HUES48 (cell line): Measurements from ENCODE around the gene NPHP1.
"Not testable (repeated sequence)": the region's sequence is repeated elsewhere in the genome, so short reads cannot be mapped to it uniquely, and the experiment has no call there.

Experiments used
- H3K27ac ChIP-seq: one replicate; pipeline ENCODE4 v1.7.0; 2013; ENCODE audit warnings: low read depth, low read length, inconsistent platforms
- H3K27me3 ChIP-seq: 2 replicates; pipeline ENCODE4 v1.6.1; 2013; ENCODE audit warnings: mild to moderate bottlenecking, low read length; ENCODE audit not compliant: control insufficient read depth, insufficient read depth
- H3K36me3 ChIP-seq: 2 replicates; pipeline ENCODE4 v1.6.1; 2013; ENCODE audit warnings: low read length; ENCODE audit not compliant: control insufficient read depth, insufficient read depth
- H3K4me1 ChIP-seq: 2 replicates; pipeline ENCODE4 v1.6.1; 2013; ENCODE audit warnings: mild to moderate bottlenecking, low read length; ENCODE audit not compliant: control insufficient read depth, insufficient read depth
- H3K4me3 ChIP-seq: 2 replicates; pipeline ENCODE4 v1.5.1; 2013; ENCODE audit warnings: mild to moderate bottlenecking, low read depth, low read length
- H3K9ac ChIP-seq: 2 replicates; pipeline ENCODE4 v1.6.1; 2013; ENCODE audit warnings: mild to moderate bottlenecking, low read depth, low read length, moderate library complexity
- H3K9me3 ChIP-seq: 2 replicates; pipeline ENCODE4 v1.6.1; 2013; ENCODE audit warnings: low read length; ENCODE audit not compliant: control insufficient read depth, insufficient read depth

The NPHP1 gene

DNA sequence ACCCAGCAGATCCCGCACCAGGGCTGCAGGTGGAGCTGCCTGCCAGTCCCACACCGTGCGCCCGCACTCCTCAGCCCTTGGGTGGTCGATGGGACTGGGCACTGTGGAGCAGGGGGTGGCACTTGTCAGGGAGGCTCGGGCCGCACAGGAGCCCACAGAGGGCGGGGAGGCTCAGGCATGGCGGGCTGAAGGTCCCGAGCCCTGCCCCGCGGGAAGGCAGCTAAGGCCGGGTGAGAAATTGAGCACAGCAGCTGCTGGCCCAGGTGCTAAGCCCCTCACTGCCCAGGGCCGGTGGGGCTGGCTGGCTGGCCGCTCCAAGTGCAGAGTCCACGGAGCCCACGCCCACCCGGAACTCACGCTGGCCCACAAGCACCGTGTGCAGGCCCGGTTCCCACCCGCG, 14.6 kb downstream of the NPHP1 start:
- not testable (repeated sequence) for H3K9ac ChIP-seq, H3K9me3 ChIP-seq, H3K27ac ChIP-seq, H3K36me3 ChIP-seq, H3K4me1 ChIP-seq, H3K27me3 ChIP-seq, H3K4me3 ChIP-seq

DNA sequence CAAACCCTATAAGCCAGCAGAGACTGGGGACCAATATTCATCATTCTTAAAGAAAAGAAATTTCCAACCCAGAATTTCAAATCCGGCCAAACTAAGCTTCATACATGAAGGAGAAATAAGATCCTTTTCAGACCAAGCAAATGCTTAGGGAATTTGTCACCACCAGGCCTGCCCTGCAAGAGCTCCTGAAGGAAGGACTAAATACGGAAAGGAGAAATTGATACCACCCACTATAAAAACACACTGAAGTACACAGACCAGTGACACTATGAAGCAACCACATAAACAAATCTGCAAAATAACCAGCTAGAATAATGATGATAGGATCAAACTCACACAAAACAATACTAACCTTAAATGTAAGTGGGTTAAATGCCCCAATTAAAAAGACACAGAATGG, 22.4 kb downstream of the NPHP1 start:
- Histone ChIP-seq H3K4me3 (no peak overlapping the region), H3K4me1 (no peaks in the 10 kb centered on the region), H3K9ac (no peak overlapping the region), H3K27me3 (no peaks in the 10 kb centered on the region), H3K36me3 (no peaks in the 10 kb centered on the region), H3K9me3 (peaks cover 19% of the 10 kb centered on the region; the same call in 1 of the 2 replicates), H3K27ac (no peak overlapping the region)

DNA sequence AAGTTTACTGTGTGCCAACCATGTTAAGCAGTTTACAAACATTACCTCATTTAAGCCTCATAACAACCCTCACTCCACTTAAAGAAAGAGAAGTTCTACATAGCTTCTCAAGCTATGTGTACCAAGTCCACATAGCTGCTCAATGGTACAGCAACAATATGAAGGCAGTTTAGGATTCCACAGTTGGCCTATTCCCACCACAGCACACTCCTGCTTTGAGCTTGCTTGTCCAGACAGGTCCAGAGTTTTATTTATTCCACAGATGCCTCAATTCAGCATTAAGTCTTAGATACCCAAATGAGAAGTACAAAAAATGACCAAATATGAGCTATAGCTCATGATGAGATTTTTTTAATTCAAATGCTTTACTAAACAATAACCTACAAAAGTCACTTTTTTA, 24.8 kb downstream of the NPHP1 start:
- no peaks in the 10 kb centered on the region for H3K4me1 ChIP-seq
- H3K4me3 ChIP-seq = no peak overlapping the region
- H3K9me3 ChIP-seq = peaks cover 19% of the 10 kb centered on the region; the same call in 1 of the 2 replicates
- no peak overlapping the region for H3K27ac ChIP-seq
- H3K9ac ChIP-seq = no peak overlapping the region
- no peaks in the 10 kb centered on the region for H3K36me3 ChIP-seq
- H3K27me3 ChIP-seq = no peaks in the 10 kb centered on the region

DNA sequence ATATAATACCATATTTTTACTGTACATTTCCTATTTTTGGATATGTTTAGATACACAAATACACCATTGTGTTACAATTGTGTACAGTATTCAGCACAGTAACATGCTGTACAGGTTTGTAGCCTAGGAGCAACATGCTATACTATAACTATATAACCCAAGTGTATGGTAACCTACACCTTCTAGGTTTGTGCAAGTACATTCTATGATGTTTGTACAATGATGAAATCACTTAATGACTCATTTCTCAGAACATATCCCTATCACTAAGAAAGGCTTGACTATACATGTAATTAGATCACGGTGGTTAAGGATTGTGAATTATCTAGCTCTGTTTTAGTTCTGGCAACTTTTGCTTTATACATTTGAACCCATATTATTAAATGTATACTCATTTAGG, 31.3 kb downstream of the NPHP1 start:
- Histone ChIP-seq H3K4me3 (no peak overlapping the region), H3K27me3 (no peaks in the 10 kb centered on the region), H3K36me3 (no peaks in the 10 kb centered on the region), H3K4me1 (no peaks in the 10 kb centered on the region), H3K27ac (no peak overlapping the region), H3K9ac (no peak overlapping the region), H3K9me3 (no peaks in the 10 kb centered on the region)

DNA sequence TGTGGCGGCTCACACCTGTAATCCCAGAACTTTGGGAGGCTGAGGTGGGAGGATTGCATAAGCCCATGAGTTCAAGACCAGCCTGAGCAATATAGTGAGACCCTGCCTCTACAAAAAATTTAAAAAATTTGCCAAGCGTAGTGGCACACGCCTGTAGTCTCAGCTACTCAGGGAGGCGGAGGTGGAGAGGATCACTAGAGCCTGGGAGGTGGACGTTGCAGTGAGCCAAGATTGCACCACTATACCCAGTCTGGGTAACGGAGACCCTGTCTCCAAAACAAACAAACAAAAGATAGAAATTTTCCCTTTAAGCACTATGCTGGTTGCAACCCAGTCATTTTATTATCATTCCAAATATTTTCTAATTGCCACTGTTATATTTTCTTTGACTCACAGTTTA, 32.3 kb downstream of the NPHP1 start:
- Histone ChIP-seq H3K36me3 (no peaks in the 10 kb centered on the region), H3K27me3 (no peaks in the 10 kb centered on the region), H3K9ac (no peak overlapping the region), H3K4me1 (peaks cover 10% of the 10 kb centered on the region), H3K9me3 (no peaks in the 10 kb centered on the region), H3K4me3 (no peak overlapping the region), H3K27ac (no peak overlapping the region)

DNA sequence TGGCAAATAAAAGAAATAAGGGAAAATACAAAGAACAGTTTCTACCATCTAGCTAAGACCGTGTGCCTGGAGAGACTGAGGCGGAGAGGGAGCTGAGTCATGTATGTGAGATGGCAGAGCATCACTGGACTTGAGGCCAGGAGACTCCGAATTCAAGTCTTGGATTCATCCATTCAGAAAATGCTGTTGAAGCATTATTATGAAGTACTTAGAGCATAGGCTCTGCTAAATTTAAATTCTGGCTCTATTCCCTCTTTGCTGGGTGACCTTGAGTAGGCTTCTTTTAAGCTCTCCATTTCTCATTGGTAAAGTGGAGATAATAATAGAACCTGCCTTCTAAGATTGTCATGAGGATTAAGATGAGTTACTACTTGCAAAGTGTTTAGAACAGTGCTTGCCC, 34.7 kb downstream of the NPHP1 start:
- H3K9ac ChIP-seq = no peak overlapping the region
- peaks cover 25% of the 10 kb centered on the region for H3K4me1 ChIP-seq
- H3K27ac ChIP-seq = no peak overlapping the region
- H3K9me3 ChIP-seq = no peaks in the 10 kb centered on the region
- H3K36me3 ChIP-seq = no peaks in the 10 kb centered on the region
- no peaks in the 10 kb centered on the region for H3K27me3 ChIP-seq
- no peak overlapping the region for H3K4me3 ChIP-seq

DNA sequence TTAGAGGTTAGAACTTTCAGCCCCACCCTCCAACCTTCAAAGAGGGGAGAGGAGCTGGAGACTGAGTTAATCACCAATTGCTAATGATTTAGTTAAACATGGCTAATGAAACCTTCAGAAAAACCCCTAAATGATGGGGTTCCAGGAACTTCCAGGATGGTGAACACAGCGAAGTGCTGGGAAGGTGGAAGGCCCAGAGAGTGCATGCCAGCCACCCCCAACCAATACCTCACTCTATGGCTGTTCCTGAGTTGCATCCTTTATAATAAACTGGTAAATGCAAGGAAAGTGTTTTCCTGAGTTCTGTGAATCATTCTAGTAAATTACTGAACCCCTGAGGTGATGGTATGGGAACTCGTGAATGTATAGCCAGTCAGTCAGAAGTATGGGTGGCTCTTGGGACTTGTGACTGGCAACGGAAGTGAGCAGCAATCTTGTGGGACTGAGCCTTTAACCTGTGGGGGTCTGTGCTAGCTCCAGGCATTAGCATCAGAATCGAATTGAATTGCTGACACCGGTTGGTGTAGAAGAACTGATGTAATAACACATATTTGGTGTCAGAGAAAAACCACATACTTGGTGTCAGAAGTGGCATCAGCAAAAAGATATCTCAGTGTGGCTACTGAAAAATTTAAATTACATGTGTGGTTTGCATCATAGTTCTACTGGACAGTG, 37.4 kb downstream of the NPHP1 start:
- H3K27ac ChIP-seq = peak overlapping the region; percentile 54
- peaks cover 25% of the 10 kb centered on the region for H3K4me1 ChIP-seq
- H3K27me3 ChIP-seq = no peaks in the 10 kb centered on the region
- H3K9ac ChIP-seq = no peak overlapping the region
- no peaks in the 10 kb centered on the region for H3K9me3 ChIP-seq
- no peaks in the 10 kb centered on the region for H3K36me3 ChIP-seq
- peak overlapping the region; percentile 20; the same call in 1 of the 2 replicates for H3K4me3 ChIP-seq

DNA sequence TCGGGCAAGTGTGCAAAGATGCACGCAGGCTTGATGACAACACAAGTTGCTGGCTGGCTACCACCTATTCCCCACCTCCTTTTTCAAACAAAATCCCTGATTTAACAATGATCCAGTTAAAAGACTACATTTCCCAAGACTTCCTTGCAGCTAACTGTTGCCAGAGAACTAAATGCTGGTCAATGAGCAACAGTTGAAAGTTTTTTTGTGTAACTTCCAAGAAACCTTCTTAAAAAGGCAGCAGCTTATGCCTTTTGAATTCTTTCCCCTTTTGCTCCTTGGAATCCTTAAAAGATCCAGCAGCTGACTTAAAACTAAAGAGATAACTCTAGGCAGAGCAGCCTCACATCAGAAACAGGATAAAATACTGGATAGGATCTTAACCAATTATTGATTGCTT, 38.5 kb downstream of the NPHP1 start:
- H3K27me3 ChIP-seq = no peaks in the 10 kb centered on the region
- H3K36me3 ChIP-seq = no peaks in the 10 kb centered on the region
- H3K27ac ChIP-seq = peak overlapping the region; percentile 9
- H3K9me3 ChIP-seq = no peaks in the 10 kb centered on the region
- H3K4me3 ChIP-seq = no peak overlapping the region
- peaks cover 25% of the 10 kb centered on the region for H3K4me1 ChIP-seq
- H3K9ac ChIP-seq = no peak overlapping the region

DNA sequence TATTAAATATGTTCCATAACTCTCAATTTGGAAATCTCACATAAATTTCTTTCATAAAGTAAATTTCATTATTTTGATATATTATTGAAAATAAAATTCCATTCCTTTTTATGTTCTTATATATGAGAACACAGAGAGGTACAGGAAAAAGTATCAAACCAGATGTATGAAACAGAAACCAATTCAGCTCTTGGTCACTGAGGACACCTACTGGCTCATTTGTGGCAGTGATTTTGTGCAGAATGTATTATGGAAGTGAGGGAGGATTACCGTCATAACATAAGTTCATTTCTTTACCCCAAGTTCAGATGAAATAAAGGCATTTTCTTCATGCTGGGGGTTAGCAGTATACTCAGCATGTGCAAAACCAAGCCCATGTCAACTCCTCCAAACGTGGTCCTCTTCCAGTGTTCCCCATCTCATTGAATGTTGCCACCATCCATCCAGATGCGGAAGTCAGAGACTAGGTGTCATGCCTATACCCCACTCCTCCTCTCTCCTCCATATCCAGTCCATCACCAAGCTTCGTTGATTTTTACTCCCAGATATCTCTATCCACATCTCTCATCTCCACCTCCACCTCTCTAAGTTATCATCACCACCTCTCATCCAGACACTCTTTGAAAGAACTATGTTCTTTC, 47.5 kb downstream of the NPHP1 start:
- Histone ChIP-seq H3K9me3 (peaks cover 16% of the 10 kb centered on the region), H3K27me3 (no peaks in the 10 kb centered on the region), H3K9ac (no peak overlapping the region), H3K27ac (no peak overlapping the region), H3K36me3 (no peaks in the 10 kb centered on the region), H3K4me1 (no peaks in the 10 kb centered on the region), H3K4me3 (no peak overlapping the region)

DNA sequence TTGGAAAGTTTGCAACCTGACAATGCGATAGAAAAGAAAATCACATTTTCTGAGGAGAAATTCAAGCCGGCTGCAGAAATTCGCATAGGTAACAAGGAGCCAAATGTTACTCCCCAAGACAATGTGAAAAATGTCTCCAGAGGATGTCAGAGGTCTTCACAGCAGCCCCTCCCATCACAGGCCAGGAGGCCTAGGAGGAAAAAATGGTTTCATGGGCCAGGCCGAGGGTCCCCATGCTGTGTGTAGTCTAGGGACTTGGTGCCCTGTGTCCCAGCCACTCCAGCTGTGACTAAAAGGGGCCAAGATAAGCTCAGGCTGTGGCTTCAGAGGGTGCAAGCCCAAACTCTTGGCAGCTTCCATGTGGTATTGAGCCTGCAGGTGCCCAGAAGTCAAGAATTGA, 50.0 kb downstream of the NPHP1 start:
- not testable (repeated sequence) for H3K4me1 ChIP-seq, H3K9ac ChIP-seq, H3K4me3 ChIP-seq, H3K27me3 ChIP-seq, H3K36me3 ChIP-seq, H3K27ac ChIP-seq
- peaks cover 16% of the 10 kb centered on the region for H3K9me3 ChIP-seq

DNA sequence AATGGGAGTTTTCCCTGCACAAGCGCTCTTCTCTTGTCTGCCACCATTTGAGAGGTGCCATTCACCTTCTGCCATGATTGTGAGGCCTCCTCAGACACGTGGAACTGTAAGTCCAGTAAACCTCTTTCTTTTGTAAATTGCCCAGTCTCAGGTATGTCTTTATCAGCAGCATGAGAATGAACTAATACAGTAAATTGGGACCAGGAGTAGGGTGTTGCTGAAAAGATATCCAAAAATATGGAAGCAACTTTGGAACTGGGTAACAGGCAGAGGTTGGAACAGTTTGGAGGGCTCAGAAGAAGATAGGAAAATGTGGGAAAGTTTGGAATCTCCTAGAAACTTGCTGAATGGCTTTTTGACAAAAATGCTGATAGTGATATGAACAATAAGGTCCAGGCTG, 50.6 kb downstream of the NPHP1 start:
- H3K36me3 ChIP-seq, H3K4me3 ChIP-seq, H3K27me3 ChIP-seq, H3K9ac ChIP-seq, H3K4me1 ChIP-seq, H3K27ac ChIP-seq: not testable (repeated sequence)
- H3K9me3 ChIP-seq = peaks cover 16% of the 10 kb centered on the region
